AML-193 (cell line): Measurements from ENCODE around the gene CDCA4.
A peak's percentile ranks its signal among the peaks of the same experiment; 100 is the strongest.
"Not testable (repeated sequence)": the region's sequence is repeated elsewhere in the genome, so short reads cannot be mapped to it uniquely, and the experiment has no call there.

Experiments used
- DNase-seq, 2 experiments: peaks; one replicate each; lab custom pipeline; 2025; lab: John Stamatoyannopoulos, UW

Gene CDCA4

GRCh38 chr14:105058521-105059034 is 37.7 kb upstream of the CDCA4 start:
- no peak for DNase-seq

GRCh38 chr14:105056303-105056831 is 35.5 kb upstream of the CDCA4 start:
- DNase-seq, result no peak

- DNase-seq, result no peak
These were observed 34.9 kb upstream of the CDCA4 start for GRCh38 chr14:105055736-105056302.

GRCh38 chr14:105055334-105055733 is 34.5 kb upstream of the CDCA4 start:
- DNase-seq, result no peak

GRCh38 chr14:105053996-105054395 is 33.1 kb upstream of the CDCA4 start:
- no peak for DNase-seq

- no peak for DNase-seq
These were observed 32.5 kb upstream of the CDCA4 start for GRCh38 chr14:105053421-105053820.

GRCh38 chr14:105052110-105052458 is 31.2 kb upstream of the CDCA4 start:
- DNase-seq, result no peak

- DNase-seq, result no peak
These were observed 30.6 kb upstream of the CDCA4 start for GRCh38 chr14:105051182-105052109.

- no peak for DNase-seq
These were observed 29.6 kb upstream of the CDCA4 start for GRCh38 chr14:105050551-105050897.

GRCh38 chr14:105049753-105050550 is 29.1 kb upstream of the CDCA4 start:
- no peak for DNase-seq

GRCh38 chr14:105047283-105048016 is 26.6 kb upstream of the CDCA4 start:
- DNase-seq, result no peak

- no peak for DNase-seq
These were observed 26.0 kb upstream of the CDCA4 start for GRCh38 chr14:105046891-105047282.

GRCh38 chr14:105045710-105046326 is 24.9 kb upstream of the CDCA4 start:
- peak; percentile 75 to 86 for DNase-seq

GRCh38 chr14:105043641-105044040 is 22.8 kb upstream of the CDCA4 start:
- peak; percentile 14 to 22 for DNase-seq

- no peak for DNase-seq
These were observed 21.9 kb upstream of the CDCA4 start for GRCh38 chr14:105042813-105043212.

GRCh38 chr14:105041841-105042765 is 21.2 kb upstream of the CDCA4 start:
- no peak for DNase-seq

GRCh38 chr14:105039458-105040205 is 18.7 kb upstream of the CDCA4 start:
- no peak for DNase-seq

- DNase-seq, result not testable (repeated sequence)
These were observed 14.7 kb upstream of the CDCA4 start for GRCh38 chr14:105035616-105036015.

- DNase-seq, result no peak
These were observed 13.6 kb upstream of the CDCA4 start for GRCh38 chr14:105034315-105035039.
